GM19239 (cell line): ENCODE results near the gene UHRF2.
"Not testable (repeated sequence)": the region's sequence is repeated elsewhere in the genome, so short reads cannot be mapped to it uniquely, and the experiment has no call there.

Experiments
- DNase-seq: peaks from one replicate; pipeline ENCODE4 v3.0.0; 2011; ENCODE audit warnings: low spot score; ENCODE audit not compliant: insufficient read length
- FAIRE-seq: peaks from 2 replicates; lab custom pipeline; 2011; peaks lifted over from hg19 to GRCh38; lab: Jason Lieb, UNC

UHRF2 gene

DNA sequence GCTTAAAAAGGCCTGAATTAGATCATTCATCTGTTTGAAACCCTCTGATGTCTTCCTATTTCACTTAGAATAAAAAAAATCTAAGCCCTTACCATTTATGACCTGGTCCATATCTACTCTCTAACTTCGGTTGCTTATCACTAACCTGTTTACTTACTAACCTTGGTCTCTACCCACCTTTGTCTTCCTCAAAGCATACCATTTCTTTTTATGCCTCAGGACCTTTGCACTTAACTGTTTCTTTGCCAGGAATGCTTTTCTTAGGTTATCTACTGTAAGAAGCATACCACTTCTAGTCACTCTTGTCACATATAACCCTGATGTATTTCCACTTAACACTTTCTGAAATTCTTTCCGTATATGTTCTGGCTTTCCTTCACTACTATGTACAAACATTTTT, 67.0 kb downstream of the UHRF2 start:
- peak; percentile 11 for FAIRE-seq
- no peak for DNase-seq

DNA sequence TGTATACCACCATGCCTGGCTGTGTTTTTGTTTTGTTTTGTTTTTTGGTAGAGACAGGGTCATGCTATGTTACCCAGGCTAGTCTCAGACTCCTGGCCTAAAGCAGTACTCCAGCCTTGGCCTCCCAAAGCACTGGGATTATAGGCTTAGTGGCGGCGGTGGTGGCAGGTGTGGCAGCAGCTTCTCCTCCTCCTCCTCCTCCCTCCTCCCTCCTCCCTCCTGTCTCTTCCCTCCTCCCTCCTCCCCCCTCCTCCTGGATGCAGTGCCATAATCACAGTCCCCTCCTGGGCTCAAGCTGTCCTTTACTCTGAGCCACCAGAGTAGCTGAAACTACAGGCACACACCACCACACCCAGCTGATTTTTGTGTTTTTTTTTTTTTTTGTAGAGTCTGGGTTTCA, 71.2 kb downstream of the UHRF2 start:
- DNase-seq (no peak), FAIRE-seq (no peak)

DNA sequence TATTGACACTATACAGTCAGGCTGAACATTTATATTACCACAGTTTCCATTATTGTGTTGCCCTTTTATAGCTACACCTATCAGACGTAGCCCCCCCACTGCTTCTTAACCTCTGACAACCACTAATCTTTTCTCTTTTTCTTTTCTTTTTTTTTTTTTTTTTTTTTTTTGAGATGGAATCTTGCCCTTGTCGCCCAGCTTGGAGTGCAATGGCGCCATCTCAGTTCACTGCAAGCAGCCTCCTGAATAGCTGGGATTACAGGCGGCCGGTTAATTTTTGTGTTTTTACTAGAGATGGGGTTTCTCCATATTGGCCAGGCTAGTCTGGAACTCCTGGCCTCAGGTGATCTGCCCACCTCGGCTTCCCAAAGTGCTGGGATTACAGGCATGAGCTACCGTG, 75.4 kb downstream of the UHRF2 start:
- no peak for DNase-seq
- FAIRE-seq: no peak

DNA sequence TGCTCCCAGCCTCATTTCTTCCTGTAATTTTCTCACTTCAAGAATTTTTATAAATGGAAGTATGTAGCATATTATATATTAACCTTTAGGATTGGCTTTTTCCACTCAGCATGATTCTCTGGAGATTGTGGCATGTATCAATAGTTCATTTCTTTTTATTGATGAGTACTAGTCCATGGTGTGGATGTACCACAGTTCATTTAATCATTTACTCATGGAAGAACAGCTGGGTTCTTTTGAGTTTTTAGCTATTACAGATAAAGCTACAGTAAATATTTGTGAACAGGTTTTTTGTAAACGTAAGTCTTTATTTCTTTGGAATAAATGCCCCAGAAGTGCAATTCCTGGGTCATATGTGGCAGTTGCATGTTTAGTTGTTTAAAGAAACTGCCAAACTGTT, 76.1 kb downstream of the UHRF2 start:
- DNase-seq: no peak
- FAIRE-seq: no peak

DNA sequence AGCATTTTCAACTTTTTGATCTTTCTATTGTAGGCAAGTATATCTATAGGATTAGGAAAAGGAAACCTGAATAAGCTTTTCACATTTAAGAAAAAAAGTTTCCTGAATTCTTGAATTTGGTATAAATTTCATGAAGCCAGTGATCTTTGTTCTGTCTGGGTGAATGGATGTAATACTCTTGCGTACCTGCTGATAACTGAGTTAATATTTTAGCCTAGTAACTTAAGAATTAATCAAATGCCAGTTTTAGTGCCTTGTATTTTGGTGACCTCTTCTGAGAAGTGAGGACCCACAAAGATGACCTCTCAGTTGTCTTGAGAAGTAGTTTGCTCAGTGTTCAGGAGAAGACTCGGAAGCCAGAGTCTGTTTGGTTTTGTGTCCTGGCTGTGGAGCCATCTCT, 77.9 kb downstream of the UHRF2 start:
- no peak for FAIRE-seq
- no peak for DNase-seq

DNA sequence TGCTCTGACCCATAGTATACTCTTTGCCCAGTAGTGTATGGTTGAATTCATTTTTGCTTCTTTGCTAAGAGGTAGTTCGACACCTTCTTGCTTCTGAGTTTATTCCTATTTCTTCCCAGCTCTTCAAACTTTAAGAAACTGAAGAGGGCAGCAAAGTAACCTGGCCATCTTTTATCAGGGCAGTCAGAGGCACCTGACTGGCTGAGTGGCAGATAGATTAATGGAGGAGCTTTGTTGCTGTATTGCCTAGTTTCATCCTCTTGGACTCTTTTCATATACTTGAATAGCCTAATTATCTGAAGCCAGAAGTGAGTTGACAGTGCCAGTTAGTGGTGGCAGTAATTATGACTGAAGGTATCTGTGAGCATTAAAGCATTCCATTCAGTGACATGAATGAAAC, 82.5 kb downstream of the UHRF2 start:
- FAIRE-seq (peak; percentile 44), DNase-seq (no peak)

DNA sequence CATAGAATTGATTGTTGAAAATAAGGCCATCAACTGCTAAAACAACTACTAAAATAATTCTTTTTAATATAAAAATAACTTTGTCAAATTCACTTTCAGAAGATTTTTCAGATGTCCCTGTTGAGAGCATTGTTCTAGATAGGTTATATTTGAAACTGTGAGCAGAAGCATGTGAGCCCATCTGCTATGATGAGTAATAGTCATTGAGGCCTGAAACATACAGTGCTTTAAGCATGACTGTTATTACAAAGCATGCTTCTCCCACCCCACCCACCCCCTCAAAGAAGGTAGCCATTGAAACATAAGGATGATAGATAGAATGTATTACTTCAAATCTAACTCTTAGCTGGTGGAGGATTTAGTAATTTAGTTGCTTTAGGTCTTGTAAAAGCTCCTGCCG, 86.0 kb downstream of the UHRF2 start:
- FAIRE-seq (no peak), DNase-seq (no peak)

DNA sequence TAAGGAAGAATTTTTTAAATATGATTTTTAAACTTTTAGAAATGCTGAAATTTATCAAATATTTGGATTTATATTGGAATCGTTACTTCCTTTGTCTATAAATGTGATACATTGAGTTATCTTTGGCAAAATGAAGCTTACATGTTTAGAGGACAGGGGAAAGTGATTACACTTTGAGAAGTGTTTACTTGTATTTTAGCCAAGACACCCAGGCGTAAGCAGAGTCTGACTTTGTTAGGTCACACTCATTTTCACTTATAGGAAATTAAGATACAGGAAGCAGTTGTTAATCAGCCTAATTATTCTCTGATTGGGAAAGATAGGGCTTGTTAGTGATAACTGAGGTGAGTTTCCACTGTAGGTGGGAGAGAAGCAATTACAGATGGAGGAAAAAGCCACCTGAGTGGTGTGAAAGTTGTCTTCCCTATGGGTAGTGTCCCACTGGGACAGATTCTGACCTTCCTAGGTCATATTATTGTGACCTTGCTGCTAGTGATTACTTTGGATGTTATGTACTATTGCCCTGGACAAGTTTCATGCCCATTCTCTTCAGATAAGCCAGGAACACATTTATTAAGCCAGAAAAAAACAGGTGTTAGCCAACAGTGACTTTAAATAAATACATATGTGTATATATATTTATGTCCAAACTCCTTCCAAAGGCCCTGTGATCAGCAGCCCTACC, 88.7 kb downstream of the UHRF2 start:
- no peak for FAIRE-seq

DNA sequence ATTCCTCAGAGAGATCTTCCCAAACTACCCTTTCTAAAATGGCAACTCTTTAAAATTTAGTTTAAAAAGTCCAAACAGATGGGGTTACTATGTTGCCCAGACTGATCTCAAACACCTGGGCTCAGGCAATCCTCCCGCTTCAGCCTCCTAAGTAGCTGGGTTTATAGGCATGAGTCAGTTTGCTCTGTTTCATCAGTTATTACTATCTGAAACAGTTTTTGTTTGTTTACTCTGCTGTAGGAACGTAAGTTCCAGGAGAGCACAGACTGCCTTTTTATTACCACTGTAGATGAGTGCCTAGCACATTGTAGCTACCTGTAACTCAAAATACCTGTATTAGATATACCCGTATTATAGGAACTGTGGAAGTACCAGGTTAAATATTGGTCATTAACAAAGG, 89.4 kb downstream of the UHRF2 start:
- peak; percentile 28 for FAIRE-seq

More for the DNA sequence above, 88.7 kb downstream of the UHRF2 start:
- DNase-seq: no peak

DNA sequence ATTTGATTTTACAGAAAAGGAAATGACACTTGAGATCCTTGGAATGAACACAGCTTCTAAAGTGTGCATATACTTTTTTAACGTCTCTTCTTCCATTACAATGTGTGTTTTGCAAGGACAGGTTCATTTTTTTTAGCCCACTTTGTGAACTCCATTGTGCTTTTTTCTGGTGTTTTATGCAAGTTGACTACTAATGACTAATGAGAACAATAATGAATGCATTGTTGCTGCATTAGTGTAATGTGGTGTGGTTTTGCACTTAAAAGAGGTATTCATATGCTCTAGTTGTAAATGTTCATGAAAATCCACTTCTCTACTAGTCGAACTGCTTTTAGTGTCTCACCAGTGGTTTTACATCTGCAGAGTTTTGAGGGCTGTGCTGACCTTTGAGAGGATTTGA, 93.6 kb downstream of the UHRF2 start:
- DNase-seq (no peak), FAIRE-seq (no peak)

More for the DNA sequence above, 89.4 kb downstream of the UHRF2 start:
- no peak for DNase-seq

DNA sequence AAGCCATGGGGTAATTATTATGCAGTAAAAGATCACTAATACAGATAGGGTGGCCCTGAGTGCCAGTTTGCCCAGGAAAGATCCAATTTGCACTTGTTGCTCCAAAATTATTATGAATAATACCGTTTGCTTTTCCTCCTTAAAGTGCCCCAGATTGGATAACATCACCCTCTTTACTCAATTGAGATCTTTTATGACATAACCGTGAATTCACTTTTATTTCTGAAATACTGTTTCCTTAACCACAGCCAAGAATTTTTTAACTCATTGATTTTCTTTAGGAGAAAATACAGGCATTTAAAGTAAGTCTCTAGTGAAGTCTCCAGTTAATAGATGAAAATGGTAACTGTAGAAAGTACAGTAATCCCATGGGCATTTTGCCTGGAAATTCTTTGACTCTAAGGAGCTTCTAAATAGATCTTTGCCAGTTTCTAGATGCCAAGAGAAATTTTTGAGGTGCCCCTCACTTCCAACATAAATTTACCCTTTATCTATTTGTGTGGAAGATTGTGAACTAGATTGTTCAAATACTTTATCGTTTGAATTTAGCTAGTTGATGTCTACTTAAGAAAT, 99.2 kb downstream of the UHRF2 start:
- no peak for DNase-seq
- FAIRE-seq: no peak

DNA sequence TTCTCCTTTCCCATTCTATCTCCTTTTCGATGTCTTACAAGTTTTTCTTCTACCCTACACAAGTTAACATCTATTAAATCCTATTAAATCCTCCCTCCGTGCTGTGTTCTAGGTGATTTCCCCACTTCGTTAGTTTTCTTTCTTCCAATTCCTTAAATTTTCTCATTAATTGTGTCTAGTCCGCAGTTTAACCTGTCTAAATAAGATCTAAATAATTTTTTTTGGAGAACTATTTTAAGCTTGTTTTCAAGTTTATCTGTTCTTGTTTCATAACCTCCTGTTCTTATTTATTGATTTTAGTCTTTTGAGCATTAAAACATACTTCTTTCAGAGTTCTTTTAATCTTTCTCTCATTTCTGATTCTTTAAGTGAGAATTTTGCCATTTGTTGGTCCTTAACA, 109.3 kb downstream of the UHRF2 start:
- no peak for FAIRE-seq
- DNase-seq: no peak

DNA sequence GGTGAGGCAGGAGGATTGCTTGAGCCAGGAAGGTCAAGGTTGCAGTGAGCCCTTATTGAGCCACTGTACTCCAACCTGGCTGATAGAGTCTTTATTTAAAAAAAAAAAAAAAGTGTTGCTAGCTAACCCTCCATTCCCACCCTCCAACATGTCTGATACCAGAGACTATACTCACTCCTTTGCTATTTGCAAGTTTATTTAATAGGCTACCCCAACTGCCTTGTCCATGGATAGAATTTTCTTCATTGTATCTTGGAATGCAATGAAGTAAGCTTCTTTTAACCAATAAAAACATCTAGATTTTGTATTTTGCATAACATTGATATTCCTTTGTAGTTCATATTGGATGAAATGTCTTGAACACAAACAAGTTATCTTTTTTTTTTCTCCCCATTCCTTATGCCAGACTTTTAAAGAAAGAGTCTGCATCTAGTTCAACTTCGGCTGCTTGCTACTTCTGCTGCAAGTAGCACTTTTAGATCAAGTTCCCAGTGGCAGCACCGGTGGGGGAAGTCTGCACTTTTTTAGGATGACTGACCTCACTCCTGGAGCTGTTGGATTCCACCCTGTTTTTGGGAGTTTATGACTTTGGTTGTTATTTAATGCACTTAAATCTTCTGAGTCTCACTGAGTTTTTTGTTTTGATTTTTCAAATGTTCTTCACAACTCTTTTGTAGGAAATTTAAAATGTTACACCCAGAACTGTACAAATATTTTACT, 112.5 kb downstream of the UHRF2 start:
- DNase-seq (no peak), FAIRE-seq (no peak)

DNA sequence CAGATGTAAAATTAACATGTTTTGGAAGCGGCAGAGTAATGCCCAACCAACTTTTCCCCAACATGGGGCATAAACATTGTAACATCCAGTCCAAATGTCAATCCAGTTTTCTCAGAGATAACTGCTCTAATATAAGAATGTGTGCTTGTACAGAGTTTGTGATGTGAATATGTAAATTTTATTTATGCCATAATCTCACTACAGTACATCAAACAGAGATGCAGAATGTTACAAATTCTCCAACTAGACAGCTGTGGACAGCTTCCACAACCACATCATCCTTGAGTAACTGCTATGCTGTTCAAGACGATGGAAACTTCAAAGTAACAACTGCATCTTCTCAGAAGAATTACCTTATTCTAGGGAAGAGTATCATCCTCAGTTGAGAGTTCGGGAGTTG, 122.6 kb downstream of the UHRF2 start:
- FAIRE-seq (no peak), DNase-seq (no peak)

DNA sequence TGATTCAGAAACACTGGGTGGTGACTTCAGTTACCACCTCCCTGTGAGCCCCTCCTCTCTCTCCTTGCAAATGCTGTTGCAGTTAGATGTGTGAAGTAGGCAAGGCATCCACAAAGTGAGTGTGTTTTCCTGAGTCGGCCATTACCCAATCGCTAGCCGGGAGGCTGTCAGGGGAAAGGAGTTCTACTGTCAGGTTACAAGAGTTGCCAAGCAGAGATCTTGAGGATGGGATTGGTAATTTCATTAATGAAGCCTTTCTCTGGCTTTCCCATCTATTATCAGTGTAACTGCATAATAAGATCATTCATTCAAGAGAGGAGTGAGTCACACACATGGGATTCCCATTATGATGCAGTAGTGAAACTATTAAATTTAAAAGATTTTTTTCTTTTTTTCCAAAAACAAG, 125.7 kb downstream of the UHRF2 start:
- FAIRE-seq: no peak
- no peak for DNase-seq

DNA sequence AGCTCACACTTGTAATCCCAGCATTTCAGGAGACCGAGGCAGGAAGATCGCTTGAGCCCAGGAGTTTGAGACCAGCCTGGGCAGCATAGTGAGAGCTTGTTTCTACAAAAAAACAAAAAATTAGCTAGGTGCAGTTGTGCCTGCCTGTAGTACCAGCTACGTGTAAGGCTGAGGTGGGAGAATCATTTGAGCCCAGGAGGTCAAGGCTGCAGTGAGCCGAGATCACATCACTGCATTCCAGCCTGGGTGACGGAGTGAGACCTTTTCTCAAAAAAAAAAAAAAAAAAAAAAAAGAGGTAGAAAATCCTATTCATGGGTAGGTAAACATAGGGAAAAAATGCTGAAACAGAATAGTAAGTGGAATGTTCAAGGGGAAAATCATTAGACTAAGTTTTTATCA, 129.6 kb downstream of the UHRF2 start:
- not testable (repeated sequence) for DNase-seq, FAIRE-seq

DNA sequence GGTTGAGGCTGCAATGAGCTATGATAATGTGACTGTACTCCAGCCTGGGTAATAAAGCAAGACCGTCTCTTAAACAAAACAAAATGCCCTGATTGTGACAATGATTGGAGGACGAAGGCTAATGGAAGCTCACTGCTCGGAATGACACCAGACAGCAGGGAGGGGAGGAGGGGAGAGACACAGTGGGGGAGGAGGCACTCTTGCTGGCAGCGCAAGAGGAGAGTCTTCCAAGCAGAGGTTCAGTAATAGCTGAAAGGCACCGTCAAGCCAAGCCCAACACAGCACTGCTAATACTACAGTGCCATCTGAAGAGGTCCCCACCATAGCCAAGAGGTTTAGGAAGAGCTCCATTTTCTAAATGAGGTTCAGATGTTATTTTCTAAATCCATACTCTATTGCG, 130.2 kb downstream of the UHRF2 start:
- DNase-seq (no peak), FAIRE-seq (no peak)

DNA sequence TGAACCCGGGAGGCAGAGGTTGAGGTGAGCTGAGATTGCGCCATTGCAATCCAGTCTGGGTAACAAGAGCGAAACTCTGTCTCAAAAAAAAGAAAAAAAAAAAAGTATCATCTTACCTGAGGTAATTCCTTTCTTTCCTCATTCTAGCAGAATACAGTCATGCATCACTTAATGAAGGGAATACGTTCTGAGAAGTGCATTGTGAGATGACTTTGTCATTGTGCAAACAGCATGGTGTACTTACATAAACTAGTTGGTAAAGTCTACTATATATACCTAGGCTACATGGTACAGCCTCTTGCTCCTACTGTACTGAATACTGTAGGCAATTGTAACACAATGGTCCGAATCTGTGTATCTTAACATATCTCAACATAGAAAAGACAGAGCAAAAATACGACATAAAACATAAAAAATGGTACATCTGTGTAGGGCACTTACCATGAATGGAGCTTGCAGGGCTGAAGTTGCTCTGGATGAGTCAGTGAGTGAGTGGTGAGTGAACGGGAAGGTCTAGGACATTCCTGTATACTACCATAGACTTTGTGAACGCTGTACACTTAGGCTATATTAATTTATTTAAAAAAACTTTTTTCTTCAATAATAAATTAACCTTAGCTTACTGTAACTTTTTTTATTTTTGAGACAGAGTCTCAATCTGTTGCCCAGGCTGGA, 132.2 kb downstream of the UHRF2 start:
- FAIRE-seq (no peak), DNase-seq (no peak)

DNA sequence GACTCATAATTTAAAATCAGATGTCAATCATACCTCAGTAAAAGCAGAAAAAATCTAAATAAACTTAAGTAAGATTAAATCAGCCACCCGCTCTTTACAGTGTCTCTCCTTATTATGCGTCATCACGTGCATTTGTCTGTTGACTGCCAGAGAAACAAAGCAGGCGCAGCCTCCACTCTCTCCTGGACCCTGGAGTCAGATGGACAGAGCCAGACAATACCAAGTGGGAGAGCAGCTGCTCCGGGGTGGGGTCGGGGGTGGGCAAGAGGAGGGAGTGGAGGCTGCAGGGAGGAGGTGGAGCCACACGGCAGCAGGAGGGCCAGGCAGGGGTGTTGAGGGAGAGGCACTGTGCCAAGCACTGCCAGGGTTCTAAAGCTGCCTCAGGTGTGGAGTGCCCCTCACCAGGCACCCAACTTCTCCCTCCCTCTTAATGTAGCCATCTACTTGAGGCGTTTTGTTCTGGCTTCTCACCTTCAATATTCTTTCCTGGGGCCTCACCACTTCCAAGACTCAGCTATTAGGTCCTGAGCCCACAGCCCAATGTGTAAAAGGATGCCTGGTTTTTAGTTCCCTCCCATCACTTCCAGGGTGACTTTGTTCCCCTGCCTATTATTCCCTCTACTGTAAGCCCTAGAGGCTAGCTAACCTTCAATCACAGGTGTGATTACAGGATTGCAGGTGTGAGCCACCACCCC, 136.3 kb downstream of the UHRF2 start:
- DNase-seq (no peak), FAIRE-seq (no peak)

DNA sequence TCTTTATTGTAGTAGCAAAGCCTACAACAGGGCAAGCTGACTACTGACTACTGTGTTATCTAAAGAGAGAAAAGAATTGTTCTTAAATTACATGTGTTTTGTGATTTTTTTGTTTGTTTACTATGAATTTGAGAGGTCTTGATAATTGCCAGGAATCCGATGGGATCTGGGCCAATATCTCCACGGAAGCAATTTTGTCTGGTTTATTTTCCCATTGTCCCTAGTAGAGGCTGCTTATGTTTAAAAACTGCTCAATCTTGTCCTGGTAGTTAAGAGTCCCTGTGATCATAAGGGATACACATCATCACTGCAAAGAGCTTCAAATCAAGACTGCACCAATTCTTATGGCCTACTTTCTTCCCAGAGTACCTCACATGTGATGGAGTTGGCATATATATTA, 138.1 kb downstream of the UHRF2 start:
- DNase-seq: no peak
- no peak for FAIRE-seq

DNA sequence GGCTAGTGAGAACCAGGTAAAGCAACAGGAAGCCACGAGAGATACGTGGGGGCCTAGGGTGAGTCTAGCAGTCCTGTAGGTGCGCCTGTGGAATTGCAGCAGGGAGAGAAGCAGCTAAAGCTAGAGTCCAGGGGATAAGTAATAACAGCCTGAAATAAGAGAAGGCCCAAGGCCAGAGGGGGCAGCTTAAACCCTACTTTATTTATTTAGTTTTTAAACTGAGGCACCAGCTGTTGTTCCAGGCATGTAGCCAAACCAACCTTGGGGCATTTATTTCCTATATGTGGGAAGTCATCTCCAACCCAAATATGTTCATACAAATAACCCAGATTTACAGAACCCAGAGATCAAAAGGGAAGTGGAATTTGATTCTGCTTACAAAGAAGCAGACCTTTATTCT, 139.0 kb downstream of the UHRF2 start:
- DNase-seq: no peak
- no peak for FAIRE-seq
